GM18498 (cell line): Measurements from ENCODE around the gene ACTN1.

Experiments used
- ATAC-seq: cut with Tn5 transposase; IDR thresholded peaks from one replicate; pipeline ENCODE4 v1.9.1; 2021; ENCODE audit warnings: mild to moderate bottlenecking, moderate library complexity; ENCODE audit not compliant: unreplicated experiment

The ACTN1 gene

GRCh38 chr14:68951800-68952530 lies 27.1 kb downstream of the ACTN1 start:
- ATAC-seq, result no peak

DNA sequence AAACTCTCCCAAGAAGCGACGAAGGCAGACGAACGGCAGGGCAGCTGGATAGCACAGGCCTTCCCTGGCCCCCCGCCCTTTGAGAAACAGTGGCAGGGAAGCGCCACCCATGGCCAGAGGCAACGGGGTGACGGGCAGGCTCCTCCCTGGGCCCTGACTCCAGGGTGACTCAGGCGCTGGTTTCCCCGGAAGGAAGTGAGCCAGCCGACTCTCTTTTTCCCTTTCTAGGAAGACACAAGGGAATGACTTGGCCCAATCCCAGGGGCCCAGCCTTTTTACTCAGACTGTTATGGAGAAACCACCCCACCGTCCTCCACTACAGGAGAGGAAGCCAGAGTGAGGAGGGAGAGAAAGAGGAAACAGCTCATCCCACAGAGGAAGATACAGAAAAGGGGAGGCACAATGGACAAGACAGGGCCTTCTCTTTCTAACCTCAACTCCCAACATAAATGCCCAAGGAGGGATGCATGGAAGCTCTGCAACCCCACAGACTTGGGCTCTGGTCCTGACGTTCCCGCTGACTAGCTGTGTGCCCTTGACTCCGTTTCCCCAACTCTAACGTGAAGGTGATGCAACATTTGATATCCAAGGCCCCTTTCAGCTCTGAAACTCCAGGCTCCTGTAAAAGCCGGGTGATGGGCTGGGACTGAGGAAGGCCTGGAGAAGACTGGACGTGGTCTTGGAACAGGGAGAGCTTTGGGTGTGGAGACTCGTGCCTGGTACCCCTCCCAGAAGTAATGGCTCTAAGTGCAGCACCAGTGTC lies 27.9 kb downstream of the ACTN1 start:
- no peak for ATAC-seq

DNA sequence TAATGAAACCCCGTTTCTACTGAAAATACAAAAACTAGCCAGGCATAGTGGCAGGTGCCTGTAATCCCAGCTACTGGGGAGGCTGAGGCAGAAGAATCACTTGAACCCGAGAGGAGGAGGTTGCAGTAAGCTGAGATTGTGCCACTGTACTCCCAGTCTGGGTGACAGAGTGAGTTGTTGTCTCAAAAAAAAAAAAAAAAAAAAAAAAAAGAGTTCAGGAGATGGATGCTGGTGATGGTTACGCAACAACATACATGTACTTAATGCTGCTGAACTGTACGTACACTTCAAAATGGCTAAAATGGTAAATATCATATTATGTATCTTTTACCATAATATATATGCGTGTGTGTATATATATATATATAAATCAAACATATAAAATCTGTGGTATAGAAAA lies 29.0 kb downstream of the ACTN1 start:
- ATAC-seq, result no peak

DNA sequence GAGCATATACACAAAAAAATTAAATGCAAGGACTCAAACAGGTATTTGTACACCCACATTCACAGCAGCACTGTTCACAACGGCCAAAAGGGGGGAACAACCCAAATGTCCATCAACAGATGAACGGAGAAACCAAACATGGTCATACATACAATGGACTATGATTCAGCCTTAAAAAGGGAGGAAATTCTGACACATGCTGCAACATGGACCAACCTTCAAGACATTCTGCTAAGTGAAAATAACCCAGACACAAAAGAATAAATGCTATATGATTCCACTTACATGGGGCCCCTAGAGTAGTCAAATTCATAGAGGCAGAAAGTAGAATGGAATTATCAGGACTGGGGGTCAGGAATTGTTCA lies 29.5 kb downstream of the ACTN1 start:
- no peak for ATAC-seq

DNA sequence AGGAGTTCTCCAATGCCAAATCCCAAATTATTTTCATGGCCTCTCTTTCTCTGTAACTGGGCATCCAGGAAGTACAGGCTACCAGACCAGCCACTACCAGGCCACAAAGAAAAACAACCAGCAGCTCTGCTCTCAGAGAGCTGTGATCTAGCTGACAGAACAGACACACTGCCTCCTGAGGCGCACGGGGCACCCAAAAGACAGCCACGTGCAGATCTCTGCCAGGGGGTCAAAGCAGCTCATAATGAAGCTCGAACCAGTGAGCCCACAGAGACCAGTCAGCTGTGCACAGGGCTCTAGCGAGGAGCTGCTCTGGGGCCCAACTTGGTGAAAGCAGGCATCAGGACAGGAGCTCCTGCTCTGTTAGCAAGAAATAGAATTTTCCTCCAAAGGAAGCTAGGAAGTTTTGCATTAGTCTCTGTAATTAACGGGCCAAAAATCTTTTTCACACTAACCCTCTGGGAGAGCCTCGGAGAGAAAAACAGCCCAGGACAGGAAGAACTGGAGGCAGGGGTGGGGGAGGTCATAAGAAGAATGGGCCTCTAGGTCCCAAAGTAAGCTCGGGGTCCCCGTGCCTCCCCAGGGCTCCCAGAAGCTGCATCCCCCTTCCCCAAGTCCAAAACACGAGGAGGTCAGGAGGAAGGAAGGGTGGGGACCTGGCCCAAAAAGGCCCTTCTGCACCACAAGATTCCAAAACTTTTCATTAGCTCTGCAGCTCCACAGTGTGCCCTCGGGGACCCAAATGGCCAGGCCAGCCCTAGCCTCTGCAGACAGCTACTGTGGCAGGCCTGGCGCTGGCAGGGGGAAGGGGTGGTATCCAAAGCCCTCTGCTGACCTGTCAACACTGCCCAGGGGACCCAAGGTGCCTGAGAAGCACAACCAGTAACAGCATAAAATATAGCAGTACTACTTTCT lies 30.2 kb downstream of the ACTN1 start:
- no peak for ATAC-seq

DNA sequence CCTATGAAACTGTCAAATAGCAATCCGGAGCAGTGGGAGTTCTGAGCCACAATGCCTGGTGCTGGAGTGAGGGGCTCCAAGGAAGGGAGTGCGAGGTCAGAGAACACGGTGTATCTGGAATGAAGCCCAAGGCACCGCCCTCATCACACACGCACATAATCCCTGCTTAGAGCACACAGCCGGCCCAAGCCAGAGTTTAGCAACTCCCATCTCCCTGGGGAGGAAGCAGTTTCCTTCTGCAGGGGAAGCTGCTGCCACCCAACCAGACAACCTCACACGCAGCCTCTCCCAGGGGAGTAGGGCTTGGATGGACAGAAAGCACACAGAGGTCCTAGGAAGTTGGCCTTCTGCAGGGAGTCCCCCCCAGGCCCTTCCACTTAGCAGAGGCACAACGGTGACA lies 31.3 kb downstream of the ACTN1 start:
- ATAC-seq, result no peak

DNA sequence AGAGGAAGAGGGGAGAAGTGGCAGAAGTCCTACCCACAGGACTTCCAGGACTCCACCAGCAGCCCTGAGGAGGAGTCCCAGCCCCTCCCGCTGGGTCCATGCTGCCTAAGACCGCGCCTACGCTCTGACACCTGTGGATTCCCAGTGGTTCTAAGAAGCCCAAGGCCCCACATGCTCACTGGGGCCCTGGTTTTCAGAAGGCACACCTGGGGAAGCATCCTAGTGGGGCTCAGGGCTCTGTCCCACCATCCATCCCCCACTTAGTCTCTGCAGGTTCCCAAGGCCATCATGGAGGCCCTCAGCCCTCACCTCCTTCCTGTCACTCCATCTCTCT lies 32.6 kb downstream of the ACTN1 start:
- no peak for ATAC-seq

DNA sequence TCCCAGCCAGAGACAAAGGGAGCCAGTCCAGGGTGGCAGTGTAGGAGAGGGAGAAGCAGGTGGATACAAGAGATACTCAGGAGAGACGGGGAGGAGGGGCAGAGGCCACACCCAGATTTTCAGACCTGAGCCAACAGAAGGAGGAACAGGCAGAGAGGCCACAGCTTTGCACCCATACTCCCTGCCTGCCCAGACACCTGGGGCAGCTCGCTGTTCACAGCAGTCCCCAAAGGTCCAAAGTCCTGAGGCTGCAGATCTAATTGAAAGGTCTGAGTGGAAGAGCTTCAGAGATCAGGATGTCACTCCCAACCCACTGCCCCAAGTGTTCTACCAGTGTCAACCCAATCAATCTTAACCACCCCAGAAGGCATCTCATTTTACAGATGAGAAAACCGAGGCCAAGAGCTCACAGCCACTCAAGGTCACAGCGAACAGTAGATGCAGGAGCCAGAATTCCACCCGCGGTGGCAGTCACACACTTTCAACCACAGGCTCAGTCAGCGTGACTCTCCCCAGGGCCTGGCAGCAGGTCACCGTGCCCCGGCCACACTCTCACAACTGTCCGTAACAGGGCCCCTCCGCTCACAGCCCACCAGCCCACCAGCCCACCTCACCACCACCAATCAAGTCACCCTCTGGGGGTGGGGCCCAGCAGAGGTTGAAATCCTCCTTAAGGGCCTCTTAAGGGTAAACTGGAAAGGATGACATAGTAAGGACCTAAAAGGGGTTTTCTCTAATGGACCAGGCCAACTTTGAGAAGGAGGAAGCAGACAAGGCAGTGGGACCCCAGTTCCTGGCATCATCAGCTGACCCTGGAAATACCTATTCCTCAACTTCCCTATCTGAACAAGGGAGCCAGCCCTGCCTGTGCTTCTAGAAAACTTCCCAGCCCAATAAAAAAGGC lies 33.3 kb downstream of the ACTN1 start:
- ATAC-seq, result no peak

DNA sequence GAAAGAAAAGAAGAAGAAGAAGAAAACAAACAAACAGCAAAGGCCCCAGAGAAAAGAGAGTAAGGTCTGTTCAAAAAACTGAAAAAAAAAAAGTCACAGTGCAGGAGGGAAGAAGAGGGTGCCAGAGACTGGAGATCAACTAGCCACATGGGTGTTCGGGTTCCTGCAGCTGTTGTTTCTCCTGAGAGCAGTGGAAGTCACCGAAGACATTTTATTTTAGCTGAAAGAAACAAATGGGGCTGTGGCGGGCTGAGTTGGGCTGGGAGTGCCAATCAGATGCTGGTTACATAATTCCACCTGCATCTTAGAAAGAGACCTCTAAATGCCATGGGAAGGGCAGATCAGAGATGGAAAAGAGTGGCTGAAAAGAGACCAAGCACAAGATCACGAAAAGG lies 33.9 kb downstream of the ACTN1 start:
- no peak for ATAC-seq

DNA sequence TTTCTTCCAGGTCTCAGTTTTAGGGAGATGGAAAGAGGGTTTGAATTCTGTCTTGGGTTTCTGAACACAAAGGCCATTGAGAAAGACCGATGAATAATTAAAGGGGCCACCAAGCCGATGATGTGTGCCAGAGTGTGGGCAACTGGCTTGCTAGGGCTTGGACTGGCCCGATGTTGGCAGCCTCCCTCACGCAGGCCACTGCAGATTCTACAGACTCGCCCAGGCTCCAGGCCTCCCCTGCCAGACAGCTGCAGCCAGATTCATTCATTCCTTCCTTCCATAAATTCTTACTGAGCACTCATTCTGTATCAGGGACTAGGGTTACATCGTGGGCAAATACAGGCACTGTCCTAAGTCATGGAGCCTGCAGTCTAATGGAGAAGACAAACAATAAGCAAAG lies 34.9 kb downstream of the ACTN1 start:
- no peak for ATAC-seq

GRCh38 chr14:68943107-68943506 lies 36.0 kb downstream of the ACTN1 start:
- no peak for ATAC-seq

GRCh38 chr14:68942296-68943035 lies 36.6 kb downstream of the ACTN1 start:
- ATAC-seq, result no peak

- no peak for ATAC-seq
Measured at GRCh38 chr14:68941820-68942219, 37.3 kb downstream of the ACTN1 start.

GRCh38 chr14:68940614-68941185 lies 38.4 kb downstream of the ACTN1 start:
- no peak for ATAC-seq

GRCh38 chr14:68939893-68940613 lies 39.0 kb downstream of the ACTN1 start:
- no peak for ATAC-seq

DNA sequence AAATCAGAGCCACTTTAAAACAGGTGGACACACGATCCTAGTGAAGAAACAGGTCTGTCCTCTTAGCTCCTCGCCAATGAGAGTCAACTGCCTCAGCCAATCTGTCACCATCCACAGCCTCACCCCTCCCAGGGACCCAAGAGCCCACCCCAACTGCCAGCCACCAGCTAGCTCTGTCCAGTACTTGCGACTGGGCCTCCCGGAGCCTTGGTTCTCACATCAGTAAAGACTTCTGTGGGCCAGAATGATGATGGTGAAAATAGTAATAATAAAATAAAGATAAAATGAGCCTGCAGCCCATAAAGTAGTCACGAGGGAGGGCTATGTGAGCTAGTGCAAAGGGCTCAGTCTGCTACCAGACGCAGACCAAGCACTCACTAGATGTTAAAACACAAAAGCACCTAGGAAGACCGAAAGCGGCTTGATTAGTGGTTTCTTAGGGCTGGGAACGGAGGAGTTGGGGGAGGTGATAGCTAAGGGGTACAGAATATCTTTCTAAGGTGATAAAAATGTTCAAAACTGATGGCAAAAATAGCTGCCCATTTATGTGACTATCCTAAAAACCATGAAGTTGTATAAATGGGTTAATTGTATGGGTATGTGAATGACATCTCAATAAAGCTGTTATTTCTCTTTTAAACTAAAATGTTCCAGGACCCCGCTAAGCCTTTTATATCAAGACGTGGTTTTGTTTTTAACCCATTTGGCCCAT lies 39.8 kb downstream of the ACTN1 start:
- ATAC-seq, result no peak

DNA sequence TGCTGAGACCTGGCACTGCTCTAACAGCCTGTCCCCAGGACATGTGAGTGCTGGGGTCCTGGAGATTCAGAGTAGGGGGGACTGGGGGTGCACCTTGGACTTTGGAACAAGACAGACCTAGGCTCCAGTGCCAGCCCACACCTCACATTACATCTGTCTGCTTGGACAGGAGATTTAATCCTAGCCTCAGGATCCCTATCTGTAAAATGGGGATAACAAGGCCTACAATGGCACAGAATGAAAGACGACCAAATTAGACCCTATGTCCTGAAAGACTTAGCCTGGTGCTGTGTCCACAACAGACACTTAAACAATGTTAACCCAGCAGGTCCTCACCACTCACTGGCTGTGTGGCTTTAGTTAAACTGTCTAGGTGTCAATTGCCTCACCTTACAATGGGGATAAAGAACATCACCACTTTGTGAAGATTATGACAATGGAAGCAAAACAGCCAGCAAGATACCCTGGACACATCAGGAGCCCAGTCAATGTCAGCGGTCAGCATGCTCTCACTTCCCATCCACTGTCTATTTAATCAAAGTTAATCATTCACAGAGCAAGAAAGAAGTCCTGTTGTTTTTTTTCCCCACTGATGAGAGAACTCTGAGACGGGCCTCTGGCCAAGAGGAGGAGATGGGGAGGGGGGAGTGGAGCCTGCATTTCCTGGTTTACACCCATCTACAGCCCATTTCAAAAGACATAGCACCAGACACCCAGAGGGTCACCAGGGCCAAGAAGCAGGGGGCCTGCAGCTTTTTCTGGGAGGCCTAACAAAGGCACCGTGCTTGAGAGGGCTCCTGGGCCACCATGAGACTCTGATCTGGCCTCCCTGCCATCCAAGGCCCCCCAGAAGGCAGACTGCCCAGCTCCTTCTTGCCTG lies 40.6 kb downstream of the ACTN1 start:
- no peak for ATAC-seq
